Hippocampal formation (tissue), 2 donors: ENCODE measurements around the gene RAB27B.
"Not testable (repeated sequence)": the region's sequence is repeated elsewhere in the genome, so short reads cannot be mapped to it uniquely, and the experiment has no call there.

Experiments used
- DNase-seq, 2 donors: peaks; one replicate each; lab custom pipeline; 2025; lab: John Stamatoyannopoulos, UW

Gene RAB27B

DNA sequence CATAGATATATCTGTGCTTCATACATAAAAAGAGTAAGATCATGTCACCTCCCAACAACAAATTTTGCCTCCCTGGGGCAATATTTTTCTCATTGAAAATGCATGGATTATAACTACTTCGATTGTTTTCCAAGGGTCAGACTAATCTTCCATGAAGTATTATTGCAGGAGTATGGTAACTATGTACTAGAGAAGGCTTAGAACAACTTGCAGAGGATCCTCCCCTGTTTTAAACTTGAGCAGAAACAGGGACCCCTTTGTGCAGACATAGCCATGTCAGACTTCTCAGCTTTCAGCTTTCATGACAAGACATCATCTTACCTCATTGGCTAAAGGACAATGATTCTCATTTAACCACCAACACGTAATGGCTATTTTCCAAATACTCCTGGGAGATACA is 13.2 kb upstream of the RAB27B start:
- no peak for DNase-seq

GRCh38 chr18:54820785-54821275 is 7.4 kb upstream of the RAB27B start:
- DNase-seq: not testable (repeated sequence)

GRCh38 chr18:54822872-54823845 is 5.1 kb upstream of the RAB27B start:
- DNase-seq: no peak

DNA sequence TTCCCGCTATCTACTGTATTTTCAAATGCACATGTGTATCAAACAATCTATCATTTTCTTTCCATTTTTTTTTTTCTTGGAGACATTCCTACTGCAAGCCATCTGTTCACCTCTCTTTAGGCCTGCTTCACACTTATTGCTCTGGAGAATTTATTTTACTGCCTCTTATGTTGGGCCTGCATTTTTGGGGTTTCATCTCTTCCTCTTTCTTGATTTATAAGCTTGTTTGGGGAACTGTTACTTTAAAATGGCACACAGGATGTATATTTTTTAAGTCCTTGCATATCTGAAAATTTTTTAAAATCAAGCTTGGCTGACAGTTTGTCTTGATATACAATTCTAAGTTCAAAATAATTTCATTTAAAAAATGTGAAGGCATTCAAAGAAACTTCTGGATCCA is 3.5 kb upstream of the RAB27B start:
- no peak for DNase-seq

GRCh38 chr18:54825601-54826344 is 2.5 kb upstream of the RAB27B start:
- DNase-seq: peak in 1 of 2 donors; percentile 22

GRCh38 chr18:54828986-54829385 is 709 bp downstream of the RAB27B start:
- DNase-seq: no peak

DNA sequence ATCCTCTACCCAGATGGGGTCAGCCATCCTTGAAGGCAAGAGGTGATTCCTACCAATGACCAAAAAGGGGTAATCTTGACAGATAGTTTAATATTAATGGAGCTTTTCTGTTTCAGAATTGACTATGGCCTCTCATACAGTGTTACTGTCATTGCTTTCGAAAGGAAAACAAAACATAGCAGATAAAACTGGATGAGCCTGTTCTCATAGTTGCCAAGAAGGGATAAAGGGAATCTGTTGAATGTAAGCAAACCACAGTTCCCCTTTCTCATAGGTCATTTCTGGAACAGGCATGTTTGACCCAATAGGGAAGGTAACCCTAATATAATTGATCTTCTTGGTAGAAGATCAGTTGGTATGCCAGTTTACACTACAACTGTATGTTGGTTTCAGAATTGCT is 1.6 kb downstream of the RAB27B start:
- no peak for DNase-seq

GRCh38 chr18:54830260-54830659 is 2.0 kb downstream of the RAB27B start:
- no peak for DNase-seq

DNA sequence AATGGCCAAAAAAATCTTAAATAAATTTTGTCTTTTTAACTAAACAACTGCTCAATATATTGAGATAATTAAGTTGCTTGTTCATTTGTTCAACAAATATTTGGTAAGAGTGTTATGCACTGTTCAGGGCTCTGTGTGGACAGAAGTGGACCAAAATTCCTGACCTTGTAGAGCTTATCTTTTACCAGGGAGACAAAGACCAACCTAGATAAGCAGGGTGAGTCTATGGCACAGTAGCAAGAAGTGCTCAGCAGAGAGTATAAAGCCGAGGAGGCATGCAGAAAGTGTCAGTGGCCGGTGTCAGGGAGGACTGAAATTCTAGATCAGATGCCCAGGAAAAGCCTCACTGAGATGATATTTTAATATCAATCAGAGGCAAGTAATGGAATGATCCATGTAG is 2.6 kb downstream of the RAB27B start:
- DNase-seq: no peak

- no peak for DNase-seq
Measured at GRCh38 chr18:54835944-54836343, 7.7 kb downstream of the RAB27B start.

GRCh38 chr18:54843314-54843713 is 15.0 kb downstream of the RAB27B start:
- no peak for DNase-seq

GRCh38 chr18:54845787-54846186 is 17.5 kb downstream of the RAB27B start:
- DNase-seq: no peak

GRCh38 chr18:54848121-54848520 is 19.8 kb downstream of the RAB27B start:
- DNase-seq: no peak

DNA sequence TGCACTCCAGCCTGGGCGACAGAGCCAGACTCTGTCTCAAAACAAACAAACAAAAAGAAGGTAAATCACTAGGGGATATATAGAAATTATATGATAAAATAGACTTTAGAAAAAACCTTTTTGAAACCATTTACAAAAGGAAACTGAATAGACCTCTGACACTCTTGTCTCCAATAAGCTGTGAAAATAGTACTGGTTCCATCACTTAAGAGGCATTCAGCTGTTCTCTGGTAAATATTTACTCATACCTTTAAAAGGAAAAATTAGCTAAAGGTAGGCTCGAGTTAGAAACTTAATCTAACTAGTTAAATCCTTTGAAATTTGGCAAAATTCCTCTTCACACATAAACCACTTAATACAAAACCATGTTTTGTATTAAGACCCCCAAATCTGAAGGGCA is 21.4 kb downstream of the RAB27B start:
- DNase-seq: no peak

DNA sequence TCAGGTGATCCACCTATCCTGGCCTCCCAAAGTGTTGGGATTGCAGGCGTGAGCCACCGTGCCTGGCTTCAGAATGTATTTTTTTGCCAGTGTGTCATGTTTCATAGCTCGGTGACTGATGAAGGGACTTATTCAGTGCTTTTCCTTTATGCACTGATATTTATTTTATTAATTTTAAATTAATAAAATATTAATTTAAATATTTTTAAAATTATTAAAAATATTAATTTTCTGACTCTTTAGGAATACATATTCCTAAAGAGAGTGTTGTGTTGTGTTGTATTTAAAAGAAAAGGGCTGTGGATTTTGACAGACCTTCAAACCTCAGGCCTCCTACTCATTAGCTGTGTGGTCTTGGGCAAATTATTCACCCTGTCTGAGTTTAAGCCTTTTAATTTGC is 22.3 kb downstream of the RAB27B start:
- DNase-seq: no peak

DNA sequence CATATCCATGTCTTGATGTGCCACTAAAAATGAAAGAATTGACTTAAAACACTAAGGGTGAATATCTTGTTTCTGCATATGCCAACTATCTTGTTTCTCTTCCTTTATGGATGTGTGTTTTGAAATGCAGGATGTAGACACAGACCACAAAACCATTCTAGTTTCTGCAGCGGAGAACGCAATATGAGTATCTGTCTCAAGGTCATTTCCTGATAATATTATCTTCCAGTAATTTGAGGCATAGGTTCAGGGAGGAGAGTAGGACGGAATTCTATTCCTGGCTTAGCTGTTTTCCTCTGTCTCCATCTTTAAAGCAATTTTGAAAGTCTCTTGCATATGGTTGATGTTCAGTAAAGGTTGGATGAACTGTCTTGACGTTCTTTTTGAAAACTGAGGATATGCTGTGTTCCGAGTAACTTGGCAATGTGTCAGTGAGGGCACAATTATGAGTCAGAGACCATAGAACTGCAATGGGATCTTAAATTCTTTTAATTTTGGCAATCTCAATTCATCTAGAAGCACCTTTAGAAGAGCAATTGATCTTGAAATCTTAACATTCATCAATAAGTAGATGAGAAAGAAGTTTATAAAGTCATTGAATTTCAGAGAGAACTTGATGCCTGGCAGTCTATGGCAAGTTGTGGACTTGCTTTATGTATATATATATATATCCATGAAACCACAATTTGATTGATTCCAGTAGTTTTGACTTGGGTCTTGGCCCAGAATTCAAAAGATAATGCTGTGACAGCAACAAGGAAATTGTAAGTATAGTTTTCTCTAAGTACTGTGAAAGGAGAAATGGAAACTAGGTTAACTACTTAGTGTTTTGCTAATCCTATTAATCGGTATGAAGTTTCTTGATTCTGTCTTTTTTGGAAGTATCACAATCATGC is 24.8 kb downstream of the RAB27B start:
- DNase-seq: no peak

DNA sequence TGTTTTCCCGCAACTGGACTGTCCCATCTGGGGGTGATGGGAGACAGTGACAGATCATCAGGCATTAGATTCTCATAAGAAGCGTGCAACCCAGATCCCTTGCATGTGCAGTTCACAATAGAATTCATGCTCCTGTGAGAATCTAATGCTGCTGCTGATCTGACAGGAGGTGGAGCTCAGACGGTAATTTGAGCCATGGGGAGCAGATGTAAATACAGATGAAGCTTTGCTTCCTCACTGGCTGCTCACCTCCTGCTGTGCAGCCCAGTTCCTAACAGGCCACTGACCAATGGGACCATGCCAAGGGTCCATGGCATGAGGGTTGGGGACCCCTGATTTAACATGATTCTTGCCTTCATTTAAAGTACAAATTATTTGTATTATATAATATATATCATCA is 26.8 kb downstream of the RAB27B start:
- DNase-seq: not testable (repeated sequence)

GRCh38 chr18:54856105-54856646 is 27.9 kb downstream of the RAB27B start:
- no peak for DNase-seq

- DNase-seq: no peak
Measured at GRCh38 chr18:54857499-54857898, 29.2 kb downstream of the RAB27B start.

DNA sequence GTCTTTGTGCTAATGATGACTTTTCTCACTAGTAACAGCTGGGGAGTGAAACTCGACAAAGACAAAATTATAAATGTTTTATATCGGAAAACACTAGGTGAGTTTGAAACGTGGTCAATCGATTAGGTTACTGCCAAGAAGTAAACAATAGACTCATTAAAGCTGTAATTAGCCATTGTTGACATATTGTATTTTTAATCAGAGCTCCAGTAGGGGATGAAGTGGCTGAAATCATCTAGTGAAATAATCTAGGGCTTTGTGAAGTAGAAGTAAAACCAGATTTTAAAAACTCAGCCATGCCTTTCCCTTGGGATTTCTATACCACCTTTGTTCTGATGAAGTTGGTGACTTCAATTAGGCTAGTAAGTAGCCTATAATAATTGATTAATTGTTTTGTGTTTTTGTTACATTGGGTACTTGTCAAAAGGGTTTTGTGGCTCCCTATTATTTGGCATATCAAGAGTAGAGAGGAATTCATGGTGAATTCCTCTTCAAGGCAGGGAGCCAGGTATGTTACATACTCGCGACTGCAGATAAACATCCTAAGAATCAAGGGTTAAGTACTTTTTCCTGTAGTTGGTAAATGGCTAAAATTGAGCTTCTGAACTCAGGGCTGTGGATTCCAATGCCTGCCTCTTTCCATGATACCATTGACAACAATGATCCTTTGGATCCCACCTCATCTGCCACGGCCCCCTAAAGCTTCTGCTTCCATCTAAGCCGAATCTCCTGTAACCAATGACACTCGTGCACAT is 31.6 kb downstream of the RAB27B start:
- DNase-seq: no peak

- DNase-seq: no peak
Measured at GRCh38 chr18:54860941-54861340, 32.7 kb downstream of the RAB27B start.
